SH-SY5Y (cell line): ENCODE measurements around the gene SMC1B.

ENCODE experiments used
- GATA2 ChIP-seq: IDR thresholded peaks from 2 replicates; pipeline ENCODE4 v1.6.1; 2011; ENCODE audit warnings: mild to moderate bottlenecking, low read depth, low read length
- GATA3 ChIP-seq: IDR thresholded peaks from 2 replicates; pipeline ENCODE4 v1.6.1; 2011; ENCODE audit warnings: low read depth, mild to moderate bottlenecking, low read length, moderate library complexity

DNA sequence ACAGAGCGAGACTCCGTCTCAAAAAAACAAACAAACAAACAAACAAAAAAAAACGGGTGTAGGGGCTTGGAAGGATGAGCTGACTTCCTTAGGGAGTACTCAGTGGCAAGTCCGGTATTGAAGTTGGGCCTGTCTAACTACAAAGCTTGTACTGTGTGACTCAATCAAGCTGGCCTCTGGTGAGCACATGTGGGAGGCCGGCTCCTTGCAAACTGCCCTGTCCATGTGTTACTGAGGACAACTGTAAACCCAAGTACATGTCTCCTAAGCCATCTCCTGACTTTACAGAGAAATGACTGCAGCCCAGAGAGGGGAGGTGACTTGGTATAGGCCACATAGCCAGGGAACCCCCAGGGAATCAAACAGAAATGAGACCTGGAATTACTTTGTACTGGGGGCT is 11.7 kb upstream of the SMC1B start:
- TF ChIP-seq GATA2 (no peak), GATA3 (no peak)
